K562 (cell line): ENCODE data around the gene NCOA1. TPM values are rescaled to one million over a fixed set of nuclear protein-coding genes. Genes with fewer than 3 reads are reported as not detected.

ENCODE experiments used
- E2F5 ChIP-seq: sonication (generic); formaldehyde crosslinking; IDR thresholded peaks from 2 replicates; pipeline ENCODE4 v1.8.0; 2022; ENCODE audit warnings: mild to moderate bottlenecking, missing genetic modification reagents
- FOXJ3 ChIP-seq: sonication (generic); formaldehyde crosslinking; IDR thresholded peaks from 2 replicates; pipeline ENCODE4 v1.4.0; 2020; ENCODE audit warnings: mild to moderate bottlenecking, missing genetic modification reagents
- GABPB2 ChIP-seq: fragments of 250-450 bp; sonication (Bioruptor Pico); conservative IDR thresholded peaks from 2 replicates; pipeline ENCODE4 v1.5.1; 2021; ENCODE audit warnings: mild to moderate bottlenecking
- HMGXB4 ChIP-seq: sonication (generic); formaldehyde crosslinking; IDR thresholded peaks from 2 replicates; pipeline ENCODE4 v1.8.1; 2023; ENCODE audit warnings: mild to moderate bottlenecking, missing genetic modification reagents
- MCM5 ChIP-seq: fragments of 450-650 bp; IDR thresholded peaks from 2 replicates; pipeline ENCODE4 v1.6.1; 2016; ENCODE audit warnings: low read depth
- MYNN ChIP-seq, 2 experiments: sonication (generic); formaldehyde crosslinking in 1 of 2; IDR thresholded peaks; 2 replicates each; pipeline versions ENCODE4 v1.5.0 to v1.6.1; 2016 to 2020; ENCODE audit warnings: antibody characterized with exemption in 1 of 2, missing genetic modification reagents in 1 of 2
- NR2C1 ChIP-seq, 2 experiments: fragments of 450-650 bp; IDR thresholded peaks; 2 replicates each; pipeline ENCODE4 v1.6.1; 2017; ENCODE audit warnings: mild to moderate bottlenecking in 2 of 2, antibody characterized with exemption in 1 of 2, inconsistent platforms in 1 of 2, missing compliant biosample characterization in 1 of 2, missing genetic modification characterization in 1 of 2
- SPI1 ChIP-seq: IDR thresholded peaks from 2 replicates; pipeline ENCODE4 v1.6.1; 2011; ENCODE audit warnings: low read depth, low read length, control low read depth, borderline replicate concordance
- U2AF1 ChIP-seq: fragments of 200-400 bp; formaldehyde crosslinking; optimal IDR thresholded peaks from 2 replicates; pipeline ENCODE3; 2017; ENCODE audit warnings: mild to moderate bottlenecking, low read depth, low read length, moderate library complexity
- ZBTB40 ChIP-seq, 2 experiments: fragments of 450-650 bp in 1 of 2; sonication (generic) in 1 of 2; formaldehyde crosslinking in 1 of 2; IDR thresholded peaks; 2 replicates each; pipeline versions ENCODE4 v1.7.1 to v1.9.0; 2016 to 2022; ENCODE audit warnings: inconsistent platforms in 1 of 2, mild to moderate bottlenecking in 1 of 2, missing genetic modification reagents in 1 of 2
- ZNF398 ChIP-seq: fragments of 250-450 bp; sonication (Bioruptor Pico); IDR thresholded peaks from 2 replicates; pipeline ENCODE4 v1.8.0; 2021; ENCODE audit warnings: moderate library complexity, mild to moderate bottlenecking, inconsistent platforms
- polyA plus RNA-seq, 8 experiments: library from polyadenylated mRNA; depleted of rRNA in 4 of 8; stranded (reverse) in 5 of 8; unstranded in 3 of 8; fragments of >200 nt; fragmentation: Nextera tagmentation in 2 of 8; fragmentation: Illumina TruSeq in 1 of 8; extraction: Ambion mirVana in 2 of 8; extraction: Trizol in 1 of 8; gene quantifications; 2 replicates each; pipeline versions ENCODE4 v1.2.1 to v1.2.3, GENCODE V29; 2011 to 2014; ENCODE audit warnings: inconsistent platforms in 1 of 8, missing spikeins in 1 of 8
- total RNA-seq, 7 experiments: library from RNA; depleted of rRNA in 6 of 7; stranded (reverse); fragments of >200 nt in 6 of 7; fragmentation: Illumina TruSeq in 2 of 7; extraction: Trizol in 2 of 7; gene quantifications; 2 replicates each; pipeline versions ENCODE4 v1.2.1 to v1.2.3, GENCODE V29; 2011 to 2021; ENCODE audit warnings: low replicate concordance in 1 of 7

The NCOA1 gene
- total and polyA plus RNA-seq, 9 of the 15 experiments (the other 6 are each of a cell fraction or from before 2014, with no cell fraction given), result 4.9 to 25.7 (median 17.0) TPM

GRCh38 chr2:24482251-24482971, 8.6 kb upstream of the NCOA1 start (continued):
- TF ChIP-seq ZBTB40 (IDR thresholded peaks at IDR 0.05), result no peak
- TF ChIP-seq ZBTB40 (CRISPR knock-in tag; IDR thresholded peaks at IDR 0.05), result no peak
- no peak for TF ChIP-seq GABPB2
- TF ChIP-seq HMGXB4, result no peak
- no peak for TF ChIP-seq NR2C1 (IDR thresholded peaks at IDR 0.05)
- 0 out of 2 replicates have a peak, but pooled peaks have one; percentile 9 for TF ChIP-seq NR2C1 (tag; IDR thresholded peaks at IDR 0.05)
- TF ChIP-seq SPI1, result no peak
- no peak for TF ChIP-seq FOXJ3 (CRISPR knock-in tag)
- no peak for TF ChIP-seq E2F5
- TF ChIP-seq ZNF398, result no peak
- TF ChIP-seq U2AF1, result no peak
- TF ChIP-seq MYNN (IDR thresholded peaks at IDR 0.05), result no peak
- TF ChIP-seq MYNN (CRISPR knock-in tag; IDR thresholded peaks at IDR 0.05), result no peak
- no peak for TF ChIP-seq MCM5
